Liver (tissue), 9 donors: Measurements from ENCODE around the gene ITGA2. TPM values are rescaled to one million over a fixed set of nuclear protein-coding genes. Genes with fewer than 3 reads are reported as not detected.

ENCODE experiments used
- DNase-seq: peaks from one replicate; pipeline ENCODE4 v3.0.0-alpha.2; 2017; ENCODE audit warnings: low spot score
- H3K27ac ChIP-seq, 2 donors: one replicate each; pipeline ENCODE4 v1.7.0; 2013; ENCODE audit warnings: inconsistent platforms in 2 of 2, low read length in 2 of 2, control low read depth in 1 of 2, low read depth in 1 of 2, mild to moderate bottlenecking in 1 of 2
- H3K27me3 ChIP-seq, 4 donors: one replicate each; pipeline versions ENCODE4 v1.6.1 to v1.7.0; 2013; ENCODE audit warnings: low read length in 3 of 4, inconsistent platforms in 1 of 4, mild to moderate bottlenecking in 1 of 4, moderate library complexity in 1 of 4; ENCODE audit not compliant: control insufficient read depth in 4 of 4, insufficient read depth in 4 of 4
- H3K36me3 ChIP-seq, 4 donors: one replicate each; pipeline versions ENCODE4 v1.6.1 to v1.7.0; 2013; ENCODE audit warnings: low read length in 3 of 4, mild to moderate bottlenecking in 3 of 4, low read depth in 1 of 4, moderate library complexity in 1 of 4; ENCODE audit not compliant: control insufficient read depth in 4 of 4, insufficient read depth in 3 of 4
- H3K4me1 ChIP-seq, 4 donors: one replicate each; pipeline versions ENCODE4 v1.6.1 to v1.7.0; 2013; ENCODE audit warnings: low read length in 3 of 4, mild to moderate bottlenecking in 3 of 4, moderate library complexity in 1 of 4; ENCODE audit not compliant: control insufficient read depth in 4 of 4, insufficient read depth in 4 of 4
- H3K4me3 ChIP-seq, 3 donors: one replicate each; pipeline versions ENCODE4 v1.6.1 to v1.7.0; 2013; ENCODE audit warnings: low read length in 3 of 3, control low read depth in 1 of 3, low read depth in 1 of 3, mild to moderate bottlenecking in 1 of 3
- H3K9ac ChIP-seq, 2 donors: one replicate each; pipeline ENCODE4 v1.7.0; 2013; ENCODE audit warnings: low read length in 2 of 2, mild to moderate bottlenecking in 2 of 2, moderate library complexity in 2 of 2, control low read depth in 1 of 2, low read depth in 1 of 2
- H3K9me3 ChIP-seq, 4 donors: one replicate each; pipeline versions ENCODE4 v1.6.1 to v1.7.0; 2013; ENCODE audit warnings: low read length in 3 of 4; ENCODE audit not compliant: control insufficient read depth in 4 of 4
- ATF3 ChIP-seq: IDR thresholded peaks from 2 replicates; pipeline ENCODE4 v1.6.1; 2016; ENCODE audit warnings: antibody characterized with exemption
- CTCF ChIP-seq: fragments of 150-350 bp; IDR thresholded peaks from 2 replicates; pipeline ENCODE4 v1.5.1; 2017; ENCODE audit warnings: improper control_type of control experiment, low read depth, low read length; ENCODE audit not compliant: missing input control
- EGR1 ChIP-seq, 2 donors: IDR thresholded peaks; 2 replicates each; pipeline ENCODE4 v1.6.1; 2016 to 2018; ENCODE audit warnings: antibody characterized with exemption in 2 of 2, low read depth in 2 of 2
- FOXA1 ChIP-seq: IDR thresholded peaks from 2 replicates; pipeline ENCODE4 v1.6.1; 2016; ENCODE audit warnings: antibody characterized with exemption
- FOXA2 ChIP-seq: IDR thresholded peaks from 2 replicates; pipeline ENCODE4 v1.6.1; 2016; ENCODE audit warnings: antibody characterized with exemption
- GABPA ChIP-seq, 2 donors: IDR thresholded peaks in 1 of 2; conservative IDR thresholded peaks in 1 of 2; 2 replicates each; pipeline ENCODE4 v1.6.1; 2016; ENCODE audit warnings: antibody characterized with exemption in 2 of 2, mild to moderate bottlenecking in 1 of 2, moderate library complexity in 1 of 2
- HNF4A ChIP-seq, 2 donors: conservative IDR thresholded peaks; 2 replicates each; pipeline ENCODE4 v1.6.1; 2016; ENCODE audit warnings: antibody characterized with exemption in 2 of 2, mild to moderate bottlenecking in 2 of 2
- HNF4G ChIP-seq: IDR thresholded peaks from 2 replicates; pipeline ENCODE4 v1.6.1; 2016; ENCODE audit warnings: antibody characterized with exemption
- JUND ChIP-seq, 2 donors: IDR thresholded peaks; 2 replicates each; pipeline ENCODE4 v1.6.1; 2016; ENCODE audit warnings: antibody characterized with exemption in 2 of 2
- MAX ChIP-seq: IDR thresholded peaks from 2 replicates; pipeline ENCODE4 v1.6.1; 2016; ENCODE audit warnings: antibody characterized with exemption
- NR2F2 ChIP-seq: IDR thresholded peaks from 2 replicates; pipeline ENCODE4 v1.6.1; 2016; ENCODE audit warnings: antibody characterized with exemption
- RAD21 ChIP-seq, 2 donors: IDR thresholded peaks; 2 replicates each; pipeline ENCODE4 v1.6.1; 2016; ENCODE audit warnings: antibody characterized with exemption in 2 of 2, mild to moderate bottlenecking in 2 of 2
- REST ChIP-seq: IDR thresholded peaks from 2 replicates; pipeline ENCODE4 v1.6.1; 2016; ENCODE audit warnings: antibody characterized with exemption, mild to moderate bottlenecking
- RXRA ChIP-seq, 2 donors: IDR thresholded peaks; 2 replicates each; pipeline ENCODE4 v1.6.1; 2017 to 2018; ENCODE audit warnings: antibody characterized with exemption in 2 of 2, mild to moderate bottlenecking in 1 of 2
- SP1 ChIP-seq: IDR thresholded peaks from 2 replicates; pipeline ENCODE4 v1.6.1; 2018; ENCODE audit warnings: antibody characterized with exemption, mild to moderate bottlenecking
- TAF1 ChIP-seq: conservative IDR thresholded peaks from 2 replicates; pipeline ENCODE4 v1.6.1; 2016; ENCODE audit warnings: antibody characterized with exemption, mild to moderate bottlenecking
- YY1 ChIP-seq: IDR thresholded peaks from 2 replicates; pipeline ENCODE4 v1.6.1; 2016; ENCODE audit warnings: antibody characterized with exemption, mild to moderate bottlenecking
- ZBTB33 ChIP-seq: IDR thresholded peaks from 2 replicates; pipeline ENCODE4 v1.6.1; 2016; ENCODE audit warnings: antibody characterized with exemption
- WGBS: extraction: QIAGEN DNeasy Blood & Tissue Kit; methylation state at CpG from one replicate; pipeline ENCODE4 v1.1.7; 2013; 5-methylcytosine and 5-hydroxymethylcytosine counted together
- polyA plus RNA-seq, 2 donors: library from polyadenylated mRNA; stranded (reverse) in 1 of 2; unstranded in 1 of 2; fragments of 200-250 nt in 1 of 2; fragments of >200 nt in 1 of 2; fragmentation: Nextera tagmentation in 1 of 2; extraction: Ambion mirVana in 1 of 2; gene quantifications; one replicate each; pipeline versions ENCODE4 v1.2.1 to v1.2.3, GENCODE V29; 2013 to 2015
- total RNA-seq, 2 donors: library from RNA; depleted of rRNA; stranded (reverse); fragments of >200 nt; gene quantifications; one replicate each; pipeline ENCODE4 v1.2.3, GENCODE V29; 2014
- donor health status: healthy.
- donor health status: healthy.
- donor health status: healthy.
- donor health status: healthy.
- donor health status: healthy.

Gene ITGA2
- total and polyA plus RNA-seq, 4 donors, result 0.12 to 0.61 (median 0.33) TPM

- Histone ChIP-seq H3K9ac (no peak overlapping the region), H3K4me1 (peaks cover 0 to 16% (median 9%) of the 10 kb centered on the region in 4 donors), H3K36me3 (no peaks in the 10 kb centered on the region), H3K27me3 (peaks cover 0 to 4% (median 0%) of the 10 kb centered on the region in 4 donors), H3K4me3 (peak overlapping the region in 2 of 3 donors; percentile 48 to 67), H3K9me3 (no peaks in the 10 kb centered on the region), H3K27ac (no peak overlapping the region)
- DNase-seq, result no peak
- TF ChIP-seq MAX (no peak), FOXA1 (no peak), RAD21 (IDR thresholded peaks at IDR 0.05) (peak; percentile 40 to 57), FOXA2 (no peak), RXRA (IDR thresholded peaks at IDR 0.05) (no peak), TAF1 (no peak), ZBTB33 (no peak), ATF3 (no peak), JUND (IDR thresholded peaks at IDR 0.05) (no peak), YY1 (peak; percentile 48), HNF4G (no peak), SP1 (no peak), GABPA (IDR thresholded peaks at IDR 0.05 in 1 of 2, conservative IDR thresholded peaks at IDR 0.05 in 1 of 2) (no peak), HNF4A (conservative IDR thresholded peaks at IDR 0.05) (no peak), CTCF (peak; percentile 16), REST (no peak), NR2F2 (no peak), EGR1 (IDR thresholded peaks at IDR 0.05; ENCODE audit: low read depth in 2 of 2) (no peak)
- WGBS, result 11% methylated on average over 27 of the region's 27 CpGs
Measured at GRCh38 chr5:52989781-52990527, 802 bp downstream of the ITGA2 start.
